ENCODE results near the gene BICRA. TPM values are rescaled to one million over a fixed set of nuclear protein-coding genes. Genes with fewer than 3 reads are reported as not detected.

The BICRA gene
- total and polyA plus RNA-seq, 2 of the 4 experiments (the other 2 are of a cell fraction) = 1.8 to 3.5 TPM

DNA sequence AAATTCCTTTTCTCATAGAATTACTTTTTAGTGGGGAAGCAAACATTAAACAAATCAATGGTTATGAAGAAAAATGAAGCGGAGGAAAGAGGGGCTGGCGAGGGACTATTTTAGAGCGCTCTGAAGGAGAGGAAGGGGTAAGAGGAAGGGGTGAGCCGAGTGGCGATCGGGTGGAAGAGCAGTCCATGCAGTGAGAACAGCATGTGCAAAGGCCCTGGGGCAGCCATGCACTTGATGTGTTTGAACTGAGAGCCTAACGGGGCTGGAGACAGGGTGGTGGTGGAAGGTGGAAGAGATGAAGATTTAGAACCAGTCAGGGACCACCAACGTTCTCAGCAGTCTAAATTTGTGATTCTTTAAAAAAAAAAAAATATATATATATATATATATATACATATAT, 122.0 kb downstream of the BICRA start:
- in situ Hi-C loops (cut with MboI; ENCODE audit: low sequenced_read_pairs) = no loop called here
- BruUV-seq (replicated peaks) = no TSS peak

More for the DNA sequence above, 122.0 kb downstream of the BICRA start:
- Histone ChIP-seq H2BK5ac (ENCODE audit: low read depth, low read length, poor library complexity, severe bottlenecking) (no peak overlapping the region), H3K9me1 (ENCODE audit: insufficient read depth, low read length) (peaks cover 27% of the 10 kb centered on the region), H3K4me1 (ENCODE audit: control insufficient read depth, insufficient read depth, low read length) (peaks cover 16% of the 10 kb centered on the region), H3K4me3 (ENCODE audit: insufficient read depth, low read depth, low read length) (no peak overlapping the region), H3K27me3 (ENCODE audit: control insufficient read depth, insufficient read depth, low read length) (no peaks in the 10 kb centered on the region), H3K36me3 (ENCODE audit: control insufficient read depth, insufficient read depth, low read length) (peaks cover 72% of the 10 kb centered on the region), H3K9ac (ENCODE audit: low read depth, low read length) (no peak overlapping the region), H2AFZ (replicated peaks; ENCODE audit: low read length, poor library complexity) (no peak overlapping the region), H4K8ac (ENCODE audit: low read depth in 2 of 2, low read length in 2 of 2) (no peak overlapping the region), H4K91ac (ENCODE audit: insufficient read depth, low read depth, low read length) (no peak overlapping the region), H2BK120ac (ENCODE audit: low read depth, low read length) (no peak overlapping the region), H4K20me1 (ENCODE audit: insufficient read depth, low read length) (peaks cover 58% of the 10 kb centered on the region), H2AK5ac (ENCODE audit: low read depth, low read length) (0 out of 2 replicates have a peak overlapping the region, but pooled peaks have one; percentile 52), H4K5ac (ENCODE audit: low read depth, low read length) (no peak overlapping the region), H3K23ac (ENCODE audit: low read depth, low read length) (no peak overlapping the region), H3K27ac (ENCODE audit: insufficient read depth, low read length) (no peak overlapping the region), H3K79me1 (ENCODE audit: low read depth in 1 of 2, low read length in 2 of 2) (peaks cover 41 to 68% of the 10 kb centered on the region in 2 experiments), H2BK15ac (ENCODE audit: low read depth, low read length) (no peak overlapping the region), H3K9me3 (ENCODE audit: control insufficient read depth, insufficient read depth, low read length) (no peaks in the 10 kb centered on the region), H3K4ac (ENCODE audit: low read depth, low read length) (no peak overlapping the region), H2AK9ac (replicated peaks; ENCODE audit: low read depth, low read length, poor library complexity) (no peak overlapping the region), H3K14ac (replicated peaks; ENCODE audit: low read depth, low read length) (no peak overlapping the region), H3K56ac (ENCODE audit: extremely low read depth, insufficient read depth, low read length) (no peak overlapping the region), H2BK20ac (ENCODE audit: low read depth, low read length) (no peak overlapping the region), H3K4me2 (ENCODE audit: low read depth, low read length) (no peak overlapping the region), H3K18ac (ENCODE audit: low read depth, low read length) (no peak overlapping the region)
- POLR2A ChIA-PET (ENCODE audit: unreplicated experiment) = no interaction called here
- intact Hi-C loops (cut with micrococcal nuclease) (no loop called here), dilution Hi-C loops (cut with HindIII; ENCODE audit: low sequenced_read_pairs, unreplicated experiment) (no loop called here)
- CTCF ChIA-PET = no interaction called here
- ATAC-seq (ENCODE audit: low read depth) = no peak
- WGBS, 2 experiments (ENCODE audit: extremely low coverage in 2 of 2, insufficient read length in 1 of 2) = 79% methylated on average over 3 of the region's 8 CpGs; no CpG with 5 or more reads in 1 of the 2 experiments
- no peak for DNase-seq
- TF ChIP-seq RCOR1 (IDR thresholded peaks at IDR 0.05; ENCODE audit: insufficient replicate concordance, low read length) (no peak), POLR2A (IDR thresholded peaks at IDR 0.05; ENCODE audit: low read depth, low read length) (no peak), CEBPB (IDR thresholded peaks at IDR 0.05; ENCODE audit: low read depth, low read length) (no peak), MAFK (IDR thresholded peaks at IDR 0.05; ENCODE audit: low read depth, low read length) (no peak), CHD1 (IDR thresholded peaks at IDR 0.05; ENCODE audit: low read depth, low read length) (no peak), MAZ (IDR thresholded peaks at IDR 0.05; ENCODE audit: borderline replicate concordance, low read depth, low read length) (no peak), FOS (IDR thresholded peaks at IDR 0.05; ENCODE audit: low read depth, low read length) (no peak), RFX5 (IDR thresholded peaks at IDR 0.05; ENCODE audit: low read depth, low read length) (no peak), NFE2L2 (IDR thresholded peaks at IDR 0.05; ENCODE audit: low read depth, low read length) (no peak)
- TF ChIP-seq, protein P1, sequence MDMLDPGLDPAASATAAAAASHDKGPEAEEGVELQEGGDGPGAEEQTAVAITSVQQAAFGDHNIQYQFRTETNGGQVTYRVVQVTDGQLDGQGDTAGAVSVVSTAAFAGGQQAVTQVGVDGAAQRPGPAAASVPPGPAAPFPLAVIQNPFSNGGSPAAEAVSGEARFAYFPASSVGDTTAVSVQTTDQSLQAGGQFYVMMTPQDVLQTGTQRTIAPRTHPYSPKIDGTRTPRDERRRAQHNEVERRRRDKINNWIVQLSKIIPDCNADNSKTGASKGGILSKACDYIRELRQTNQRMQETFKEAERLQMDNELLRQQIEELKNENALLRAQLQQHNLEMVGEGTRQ (IDR thresholded peaks at IDR 0.05; ENCODE audit: low read depth, low read length) = no peak
